Testis (tissue), 2 donors: Measurements from ENCODE around the gene SERTAD1.

Experiments
- POLR2A ChIP-seq: fragments of 450-650 bp; IDR thresholded peaks from one replicate; pipeline ENCODE4 v1.6.1; 2017; ENCODE audit warnings: antibody characterized with exemption, mild to moderate bottlenecking, moderate library complexity
- TF ChIP-seq, protein P1 (sequence below), 3 experiments: fragments of 450-650 bp in 2 of 3; fragments of 200-600 bp in 1 of 3; sonication (generic) in 1 of 3; IDR thresholded peaks; one replicate each; pipeline ENCODE4 v1.5.1; 2016 to 2019; ENCODE audit warnings: antibody characterized with exemption in 3 of 3, mild to moderate bottlenecking in 2 of 3, moderate library complexity in 1 of 3

DNA sequence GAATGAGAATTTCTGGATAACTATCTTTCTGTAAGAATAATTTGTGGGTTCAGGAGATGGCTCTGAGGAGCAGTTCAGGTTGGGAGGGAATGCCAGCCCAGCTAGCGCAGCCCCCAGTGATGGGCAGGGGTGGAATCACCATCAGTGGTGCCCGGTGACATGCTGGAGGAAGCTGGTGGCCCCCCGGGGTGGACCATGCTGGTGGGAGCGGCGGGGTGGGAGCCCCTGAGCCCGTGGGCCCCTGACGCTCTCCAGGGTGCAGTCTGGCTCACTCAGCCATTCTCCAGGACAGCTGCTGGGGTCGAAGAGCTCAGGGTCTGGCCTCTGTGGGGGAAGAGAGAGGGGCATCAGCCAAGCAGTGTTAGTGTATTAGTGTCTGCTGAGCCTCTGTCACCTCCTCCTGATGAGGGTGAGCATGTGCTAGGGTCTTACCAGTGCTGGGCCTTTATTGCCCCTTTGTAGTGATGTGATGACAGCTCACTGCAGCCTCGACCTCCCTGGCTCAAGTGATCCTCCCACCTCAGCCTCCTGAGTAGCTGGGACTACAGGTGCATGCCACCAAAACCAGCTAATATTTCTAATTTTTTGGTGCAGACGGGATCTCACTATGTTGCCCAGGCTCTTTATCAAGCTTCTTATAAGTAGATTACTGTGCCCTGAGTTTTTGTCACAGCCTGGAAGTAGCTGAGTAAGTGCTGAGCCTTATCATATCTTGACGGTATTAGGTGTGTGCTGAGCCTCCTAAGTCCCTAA lies 46.2 kb downstream of the SERTAD1 start:
- no peak for TF ChIP-seq POLR2A
- TF ChIP-seq, protein P1, sequence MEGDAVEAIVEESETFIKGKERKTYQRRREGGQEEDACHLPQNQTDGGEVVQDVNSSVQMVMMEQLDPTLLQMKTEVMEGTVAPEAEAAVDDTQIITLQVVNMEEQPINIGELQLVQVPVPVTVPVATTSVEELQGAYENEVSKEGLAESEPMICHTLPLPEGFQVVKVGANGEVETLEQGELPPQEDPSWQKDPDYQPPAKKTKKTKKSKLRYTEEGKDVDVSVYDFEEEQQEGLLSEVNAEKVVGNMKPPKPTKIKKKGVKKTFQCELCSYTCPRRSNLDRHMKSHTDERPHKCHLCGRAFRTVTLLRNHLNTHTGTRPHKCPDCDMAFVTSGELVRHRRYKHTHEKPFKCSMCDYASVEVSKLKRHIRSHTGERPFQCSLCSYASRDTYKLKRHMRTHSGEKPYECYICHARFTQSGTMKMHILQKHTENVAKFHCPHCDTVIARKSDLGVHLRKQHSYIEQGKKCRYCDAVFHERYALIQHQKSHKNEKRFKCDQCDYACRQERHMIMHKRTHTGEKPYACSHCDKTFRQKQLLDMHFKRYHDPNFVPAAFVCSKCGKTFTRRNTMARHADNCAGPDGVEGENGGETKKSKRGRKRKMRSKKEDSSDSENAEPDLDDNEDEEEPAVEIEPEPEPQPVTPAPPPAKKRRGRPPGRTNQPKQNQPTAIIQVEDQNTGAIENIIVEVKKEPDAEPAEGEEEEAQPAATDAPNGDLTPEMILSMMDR (IDR thresholded peaks at IDR 0.05): no peak
